Astrocyte (in vitro differentiated cells and primary cell): Measurements from ENCODE around the gene BBIP1.

Source experiments
- EZH2 ChIP-seq: IDR thresholded peaks from 2 replicates; pipeline ENCODE4 v1.6.1; 2012; ENCODE audit warnings: mild to moderate bottlenecking, low read length, inconsistent platforms; ENCODE audit not compliant: insufficient read depth
- TF ChIP-seq, protein P1 (sequence below): IDR thresholded peaks from 2 replicates; pipeline ENCODE4 v1.5.1; 2011; ENCODE audit warnings: low read depth, mild to moderate bottlenecking, inconsistent platforms, low read length, moderate library complexity; ENCODE audit not compliant: insufficient read depth

GRCh38 chr10:110893559-110894179 is 25.3 kb downstream of the BBIP1 start:
- TF ChIP-seq EZH2: no peak
- TF ChIP-seq, protein P1, sequence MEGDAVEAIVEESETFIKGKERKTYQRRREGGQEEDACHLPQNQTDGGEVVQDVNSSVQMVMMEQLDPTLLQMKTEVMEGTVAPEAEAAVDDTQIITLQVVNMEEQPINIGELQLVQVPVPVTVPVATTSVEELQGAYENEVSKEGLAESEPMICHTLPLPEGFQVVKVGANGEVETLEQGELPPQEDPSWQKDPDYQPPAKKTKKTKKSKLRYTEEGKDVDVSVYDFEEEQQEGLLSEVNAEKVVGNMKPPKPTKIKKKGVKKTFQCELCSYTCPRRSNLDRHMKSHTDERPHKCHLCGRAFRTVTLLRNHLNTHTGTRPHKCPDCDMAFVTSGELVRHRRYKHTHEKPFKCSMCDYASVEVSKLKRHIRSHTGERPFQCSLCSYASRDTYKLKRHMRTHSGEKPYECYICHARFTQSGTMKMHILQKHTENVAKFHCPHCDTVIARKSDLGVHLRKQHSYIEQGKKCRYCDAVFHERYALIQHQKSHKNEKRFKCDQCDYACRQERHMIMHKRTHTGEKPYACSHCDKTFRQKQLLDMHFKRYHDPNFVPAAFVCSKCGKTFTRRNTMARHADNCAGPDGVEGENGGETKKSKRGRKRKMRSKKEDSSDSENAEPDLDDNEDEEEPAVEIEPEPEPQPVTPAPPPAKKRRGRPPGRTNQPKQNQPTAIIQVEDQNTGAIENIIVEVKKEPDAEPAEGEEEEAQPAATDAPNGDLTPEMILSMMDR: peak; percentile 61
